GM12878 (cell line): ENCODE results near the gene RNF41. TPM values are rescaled to one million over a fixed set of nuclear protein-coding genes. Genes with fewer than 3 reads are reported as not detected.
A peak's percentile ranks its signal among the peaks of the same experiment; 100 is the strongest.

Source experiments
- ATF3 ChIP-seq: IDR thresholded peaks from 2 replicates; pipeline ENCODE4 v1.6.1; 2011; ENCODE audit warnings: low read depth, mild to moderate bottlenecking, low read length, moderate library complexity, borderline replicate concordance; ENCODE audit errors: extremely low read depth
- CREM ChIP-seq: IDR thresholded peaks from 2 replicates; pipeline ENCODE4 v1.6.1; 2014; ENCODE audit warnings: antibody characterized with exemption, low read depth
- FOXK2 ChIP-seq: fragments of 450-650 bp; IDR thresholded peaks from 2 replicates; pipeline ENCODE4 v1.6.1; 2017; ENCODE audit warnings: mild to moderate bottlenecking, moderate library complexity
- HDAC2 ChIP-seq: fragments of 200-600 bp; sonication (generic); IDR thresholded peaks from 2 replicates; pipeline ENCODE4 v1.6.1; 2017
- JUNB ChIP-seq: IDR thresholded peaks from 2 replicates; pipeline ENCODE4 v1.6.1; 2016; ENCODE audit warnings: antibody characterized with exemption, mild to moderate bottlenecking
- KDM1A ChIP-seq: fragments of 200-600 bp; sonication (generic); IDR thresholded peaks from 2 replicates; pipeline ENCODE4 v1.6.1; 2016; ENCODE audit warnings: borderline replicate concordance
- KLF5 ChIP-seq: fragments of 450-650 bp; IDR thresholded peaks from 2 replicates; pipeline ENCODE4 v1.6.1; 2014; ENCODE audit warnings: mild to moderate bottlenecking; ENCODE audit not compliant: partially characterized antibody
- LARP7 ChIP-seq: fragments of 450-650 bp; IDR thresholded peaks from 2 replicates; pipeline ENCODE4 v1.6.1; 2017; ENCODE audit warnings: mild to moderate bottlenecking
- NR2C2 ChIP-seq: IDR thresholded peaks from 2 replicates; pipeline ENCODE4 v1.6.1; 2011; ENCODE audit warnings: borderline replicate concordance, low read depth; ENCODE audit not compliant: control insufficient read depth, insufficient read length
- RCOR1 ChIP-seq: conservative IDR thresholded peaks from 2 replicates; pipeline ENCODE4 v1.6.1; 2012; ENCODE audit warnings: low read depth, low read length, improper control_type of control experiment
- REST ChIP-seq: IDR thresholded peaks from 2 replicates; pipeline ENCODE4 v1.6.1; 2012; ENCODE audit warnings: mild to moderate bottlenecking, low read depth, low read length
- RFX5 ChIP-seq: IDR thresholded peaks from 2 replicates; pipeline ENCODE4 v1.6.1; 2011; ENCODE audit warnings: low read depth, low read length, improper control_type of control experiment
- RUNX3 ChIP-seq: IDR thresholded peaks from 2 replicates; pipeline ENCODE4 v1.6.1; 2012; ENCODE audit warnings: low read length, inconsistent platforms
- SRF ChIP-seq, 2 experiments: IDR thresholded peaks; 2 replicates each; pipeline ENCODE4 v1.6.1; 2011; ENCODE audit warnings: low read depth in 2 of 2, low read length in 2 of 2, mild to moderate bottlenecking in 1 of 2, moderate library complexity in 1 of 2
- STAT1 ChIP-seq: fragments of 450-650 bp; conservative IDR thresholded peaks from 2 replicates; pipeline ENCODE4 v1.6.1; 2014; ENCODE audit warnings: antibody characterized with exemption, mild to moderate bottlenecking
- YY1 ChIP-seq: IDR thresholded peaks from 2 replicates; pipeline ENCODE4 v1.6.1; 2011; ENCODE audit warnings: low read depth, mild to moderate bottlenecking, low read length
- ZBTB11 ChIP-seq: fragments of 450-650 bp; formaldehyde crosslinking; IDR thresholded peaks from 2 replicates; pipeline ENCODE4 v1.5.0; 2022; ENCODE audit warnings: mild to moderate bottlenecking, missing genetic modification characterization
- ZNF217 ChIP-seq: fragments of 450-650 bp; IDR thresholded peaks from 2 replicates; pipeline ENCODE4 v1.6.1; 2017; ENCODE audit warnings: antibody characterized with exemption, mild to moderate bottlenecking
- ZNF622 ChIP-seq: fragments of 450-650 bp; IDR thresholded peaks from 2 replicates; pipeline ENCODE4 v1.6.1; 2017; ENCODE audit warnings: mild to moderate bottlenecking, inconsistent platforms
- ZNF687 ChIP-seq: fragments of 450-650 bp; IDR thresholded peaks from 2 replicates; pipeline ENCODE4 v1.6.1; 2017; ENCODE audit warnings: mild to moderate bottlenecking, moderate library complexity
- polyA plus RNA-seq, 11 experiments: library from polyadenylated mRNA; depleted of rRNA in 4 of 11; unstranded in 6 of 11; stranded (reverse) in 5 of 11; fragments of >200 nt; fragmentation: Nextera tagmentation in 4 of 11; fragmentation: Illumina TruSeq in 1 of 11; extraction: Ambion mirVana in 4 of 11; extraction: Trizol in 1 of 11; gene quantifications; 1 replicate in 1 of 11; 2 replicates in 10 of 11; pipeline versions ENCODE4 v1.2.1 to v1.2.3, GENCODE V29; 2011 to 2016; ENCODE audit warnings: inconsistent platforms in 2 of 11, missing spikeins in 2 of 11, low read depth in 1 of 11
- total RNA-seq, 4 experiments: library from RNA; depleted of rRNA in 3 of 4; stranded (reverse); fragments of >200 nt in 3 of 4; fragmentation: Illumina TruSeq in 1 of 4; extraction: Trizol in 1 of 4; gene quantifications; 2 replicates each; pipeline versions ENCODE4 v1.2.1 to v1.2.3, GENCODE V29; 2013 to 2021

RNF41 gene
- total and polyA plus RNA-seq, 10 of the 15 experiments (the other 5 are each of a cell fraction or from before 2014, with no cell fraction given), result 11.1 to 47.8 (median 30.6) TPM

GRCh38 chr12:56189918-56190694 lies 31.6 kb downstream of the RNF41 start (continued):
- TF ChIP-seq RCOR1, result no peak
- TF ChIP-seq RUNX3, result peak; percentile 89
- TF ChIP-seq NR2C2, result no peak
- TF ChIP-seq JUNB, result no peak
- TF ChIP-seq RFX5, result no peak
- TF ChIP-seq FOXK2, result no peak
- peak; percentile 53; the same call in 1 of the 2 replicates for TF ChIP-seq LARP7
- TF ChIP-seq ZNF622, result no peak
- 0 out of 2 replicates have a peak, but pooled peaks have one; percentile 39 for TF ChIP-seq YY1
- TF ChIP-seq ZNF217, result 0 out of 2 replicates have a peak, but pooled peaks have one; percentile 57
- TF ChIP-seq KDM1A, result no peak
- no peak for TF ChIP-seq STAT1
- no peak for TF ChIP-seq CREM
- TF ChIP-seq KLF5, result no peak
- no peak for TF ChIP-seq HDAC2
- no peak for TF ChIP-seq ZBTB11 (CRISPR knock-in tag)
- TF ChIP-seq SRF (IDR thresholded peaks at IDR 0.05; ENCODE audit: low read depth in 2 of 2, low read length in 2 of 2), result no peak
- no peak for TF ChIP-seq REST
- no peak for TF ChIP-seq ATF3
- 0 out of 2 replicates have a peak, but pooled peaks have one; percentile 9 for TF ChIP-seq ZNF687
